Effector memory CD8-positive, alpha-beta T cell (primary cell): ENCODE data around the gene VDR.

Experiments used
- ATAC-seq: fragments of 150-1000 bp; cut with Tn5 transposase; replicated peaks from 2 replicates; pipeline ENCODE4 v1.10.0; 2021; ENCODE audit warnings: mild to moderate bottlenecking, moderate library complexity
- DNase-seq, 3 experiments: peaks; one replicate each; pipeline ENCODE4 v3.0.0; 2021
- H3K27ac Mint-ChIP-seq, 2 donors: one replicate each; pipeline ENCODE4 v1.8.0; 2022; ENCODE audit warnings: mild to moderate bottlenecking in 2 of 2, mixed read lengths in 2 of 2, moderate library complexity in 2 of 2
- H3K27me3 Mint-ChIP-seq, 2 donors: one replicate each; pipeline ENCODE4 v1.8.0; 2022; ENCODE audit warnings: mixed read lengths in 2 of 2
- H3K36me3 Mint-ChIP-seq: one replicate; pipeline ENCODE4 v1.8.0; 2022; ENCODE audit warnings: mild to moderate bottlenecking, moderate library complexity, mixed read lengths; ENCODE audit not compliant: insufficient read depth
- H3K4me1 Mint-ChIP-seq, 2 donors: one replicate each; pipeline ENCODE4 v1.8.0; 2022; ENCODE audit warnings: low read depth in 2 of 2, mixed read lengths in 2 of 2
- H3K4me3 Mint-ChIP-seq, 2 donors: one replicate each; pipeline ENCODE4 v1.8.0; 2022; ENCODE audit warnings: mild to moderate bottlenecking in 2 of 2, mixed read lengths in 2 of 2, moderate library complexity in 2 of 2
- H3K9me3 Mint-ChIP-seq, 2 donors: one replicate each; pipeline ENCODE4 v1.8.0; 2022; ENCODE audit warnings: mixed read lengths in 2 of 2

Gene VDR

GRCh38 chr12:47883663-47884195 is 21.1 kb downstream of the VDR start:
- ATAC-seq: no peak
- Mint-ChIP-seq H3K4me1 (peaks cover 5 to 22% of the 10 kb centered on the region in 2 donors), H3K27me3 (peaks cover 0 to 29% of the 10 kb centered on the region in 2 donors), H3K9me3 (no peaks in the 10 kb centered on the region), H3K27ac (no peak overlapping the region), H3K36me3 (no peaks in the 10 kb centered on the region), H3K4me3 (peak overlapping the region in 1 of 2 donors; percentile 76)
- no peak for DNase-seq

- no peak for DNase-seq
- peaks cover 5 to 20% of the 10 kb centered on the region in 2 donors for H3K4me1 Mint-ChIP-seq
Measured at GRCh38 chr12:47882781-47883546, 21.8 kb downstream of the VDR start.

GRCh38 chr12:47881826-47882427 is 22.9 kb downstream of the VDR start:
- DNase-seq (no peak), ATAC-seq (no peak)
- H3K4me3 Mint-ChIP-seq: peak overlapping the region in 1 of 2 donors; percentile 38
- peaks cover 0 to 29% of the 10 kb centered on the region in 2 donors for H3K27me3 Mint-ChIP-seq
- no peaks in the 10 kb centered on the region for H3K36me3 Mint-ChIP-seq
- H3K4me1 Mint-ChIP-seq: peaks cover 5 to 20% of the 10 kb centered on the region in 2 donors
- H3K27ac Mint-ChIP-seq: no peak overlapping the region
- no peaks in the 10 kb centered on the region for H3K9me3 Mint-ChIP-seq

More at GRCh38 chr12:47882781-47883546, 21.8 kb downstream of the VDR start:
- Mint-ChIP-seq H3K27ac (peak overlapping the region in 1 of 2 donors; percentile 88), H3K9me3 (no peaks in the 10 kb centered on the region), H3K27me3 (peaks cover 0 to 29% of the 10 kb centered on the region in 2 donors), H3K36me3 (no peaks in the 10 kb centered on the region), H3K4me3 (peak overlapping the region; percentile 51 to 76)
- ATAC-seq: no peak

- H3K36me3 Mint-ChIP-seq: no peaks in the 10 kb centered on the region
- H3K27me3 Mint-ChIP-seq: peaks cover 0 to 27% of the 10 kb centered on the region in 2 donors
- ATAC-seq (no peak), DNase-seq (no peak)
- no peak overlapping the region for H3K4me3 Mint-ChIP-seq
- H3K4me1 Mint-ChIP-seq: peaks cover 5 to 20% of the 10 kb centered on the region in 2 donors
- no peaks in the 10 kb centered on the region for H3K9me3 Mint-ChIP-seq
- H3K27ac Mint-ChIP-seq: no peak overlapping the region
Measured at GRCh38 chr12:47881051-47881450, 23.7 kb downstream of the VDR start.

DNA sequence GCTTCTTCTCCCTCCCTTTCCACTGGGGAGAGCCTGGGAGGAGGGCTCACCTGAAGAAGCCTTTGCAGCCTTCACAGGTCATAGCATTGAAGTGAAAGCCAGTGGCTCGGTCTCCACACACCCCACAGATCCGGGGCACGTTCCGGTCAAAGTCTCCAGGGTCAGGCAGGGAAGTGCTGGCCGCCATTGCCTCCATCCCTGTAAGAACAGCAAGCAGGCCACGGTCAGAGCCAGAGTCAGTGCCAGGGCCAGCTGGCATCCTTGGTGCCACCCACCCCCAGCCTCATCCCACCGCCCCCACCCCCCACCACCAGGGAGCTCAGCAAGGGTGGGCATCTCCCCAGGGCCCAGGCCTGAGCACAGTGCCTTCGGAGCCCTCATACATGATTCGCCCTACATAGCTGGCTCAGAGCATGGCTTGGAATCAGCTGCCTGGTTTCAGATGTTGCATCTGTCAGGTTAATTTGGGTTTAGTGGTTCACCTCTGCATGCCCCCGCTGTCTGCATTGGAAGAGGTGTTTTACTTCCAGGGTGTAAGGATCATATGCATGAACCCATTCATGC is 25.8 kb downstream of the VDR start:
- ATAC-seq (no peak), DNase-seq (no peak)
- Mint-ChIP-seq H3K27ac (no peak overlapping the region), H3K27me3 (peaks cover 0 to 23% of the 10 kb centered on the region in 2 donors), H3K4me1 (peaks cover 0 to 16% of the 10 kb centered on the region in 2 donors), H3K36me3 (no peaks in the 10 kb centered on the region), H3K4me3 (no peak overlapping the region), H3K9me3 (no peaks in the 10 kb centered on the region)

DNA sequence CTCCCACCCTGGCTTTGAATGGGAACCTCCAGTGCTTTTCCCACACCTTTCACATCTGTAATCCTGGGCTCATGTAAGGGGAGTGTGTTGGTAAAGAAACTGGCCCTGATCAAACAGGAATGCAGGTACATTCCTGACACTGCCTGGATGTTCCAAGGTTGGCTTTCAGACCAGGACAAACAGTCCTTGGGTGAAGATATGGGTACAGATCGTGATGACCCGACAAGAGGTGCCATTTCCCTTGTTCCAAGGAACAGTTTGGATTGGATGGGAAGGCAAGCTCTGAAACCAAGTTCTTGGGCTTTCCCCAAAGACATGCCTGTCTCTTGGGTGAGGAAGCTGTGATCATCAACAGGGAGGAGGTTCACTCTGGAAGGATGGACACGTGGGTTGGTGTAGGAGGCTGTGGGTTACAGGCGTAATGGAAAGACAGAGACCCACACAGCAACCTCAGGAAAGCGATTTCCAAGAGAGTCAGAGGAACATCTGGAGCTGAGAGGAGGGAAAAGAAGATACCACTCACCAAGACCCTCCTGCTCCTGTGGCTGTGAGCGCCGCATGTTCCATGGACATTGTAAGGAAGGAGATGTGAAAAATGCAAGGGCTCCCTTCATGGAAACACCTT is 26.4 kb downstream of the VDR start:
- H3K4me1 Mint-ChIP-seq: peaks cover 0 to 13% of the 10 kb centered on the region in 2 donors
- H3K27me3 Mint-ChIP-seq: peaks cover 0 to 23% of the 10 kb centered on the region in 2 donors
- H3K27ac Mint-ChIP-seq: no peak overlapping the region

DNA sequence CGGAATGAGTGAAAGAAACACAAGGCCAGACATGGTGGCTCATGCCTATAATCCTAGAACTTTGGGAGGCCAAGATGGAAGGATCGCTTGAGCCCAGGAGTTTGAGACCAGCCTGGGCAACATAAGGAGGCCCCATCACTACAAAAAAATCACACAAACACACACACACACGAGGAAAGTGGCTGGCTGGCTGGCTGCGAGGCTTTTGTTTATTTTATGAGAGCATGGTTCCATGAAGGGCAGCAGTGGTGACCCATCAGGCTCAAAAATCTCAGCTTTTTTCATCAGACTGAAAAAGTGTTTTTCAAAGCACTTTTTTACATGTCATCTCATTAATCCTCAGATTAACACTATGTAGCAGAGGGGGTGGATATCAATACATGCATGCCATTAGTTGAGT is 27.7 kb downstream of the VDR start:
- peaks cover 0 to 5% of the 10 kb centered on the region in 2 donors for H3K4me1 Mint-ChIP-seq
- H3K4me3 Mint-ChIP-seq: no peak overlapping the region
- ATAC-seq (no peak), DNase-seq (no peak)
- H3K9me3 Mint-ChIP-seq: no peaks in the 10 kb centered on the region
- no peak overlapping the region for H3K27ac Mint-ChIP-seq
- H3K27me3 Mint-ChIP-seq: peaks cover 0 to 12% of the 10 kb centered on the region in 2 donors
- H3K36me3 Mint-ChIP-seq: no peaks in the 10 kb centered on the region

More for the DNA sequence above, 26.4 kb downstream of the VDR start:
- Mint-ChIP-seq H3K9me3 (no peaks in the 10 kb centered on the region), H3K36me3 (no peaks in the 10 kb centered on the region), H3K4me3 (no peak overlapping the region)
- ATAC-seq (no peak), DNase-seq (no peak)

- DNase-seq: no peak
- Mint-ChIP-seq H3K36me3 (no peaks in the 10 kb centered on the region), H3K27ac (no peak overlapping the region), H3K4me1 (no peaks in the 10 kb centered on the region), H3K27me3 (peaks cover 0 to 6% of the 10 kb centered on the region in 2 donors), H3K4me3 (no peak overlapping the region), H3K9me3 (no peaks in the 10 kb centered on the region)
- ATAC-seq: no peak
Measured at GRCh38 chr12:47876440-47876960, 28.3 kb downstream of the VDR start.

GRCh38 chr12:47875746-47876439 is 28.9 kb downstream of the VDR start:
- H3K4me1 Mint-ChIP-seq: no peaks in the 10 kb centered on the region
- no peak overlapping the region for H3K4me3 Mint-ChIP-seq
- H3K27ac Mint-ChIP-seq: no peak overlapping the region
- DNase-seq: no peak
- no peaks in the 10 kb centered on the region for H3K9me3 Mint-ChIP-seq
- no peaks in the 10 kb centered on the region for H3K36me3 Mint-ChIP-seq
- no peak for ATAC-seq
- no peaks in the 10 kb centered on the region for H3K27me3 Mint-ChIP-seq

DNA sequence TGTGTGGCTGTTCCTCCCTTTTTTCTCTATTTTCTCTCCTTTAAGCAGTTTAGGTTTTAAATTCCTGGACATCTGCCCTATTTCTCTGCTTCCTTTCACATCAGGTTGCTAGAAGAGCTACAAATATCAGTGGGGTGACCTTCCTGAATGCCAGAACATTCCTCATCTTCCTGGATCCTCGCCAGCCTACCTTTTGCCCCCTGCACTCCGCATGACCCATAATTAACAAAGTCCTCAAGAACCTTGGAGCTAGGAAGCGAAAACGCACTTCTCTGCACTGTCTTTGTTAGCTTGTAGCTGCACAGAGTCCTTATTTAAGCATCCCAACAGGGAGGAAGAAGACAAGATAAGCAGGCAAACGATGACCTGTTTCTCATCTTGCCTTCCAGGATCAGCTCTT is 30.5 kb downstream of the VDR start:
- no peaks in the 10 kb centered on the region for H3K36me3 Mint-ChIP-seq
- no peaks in the 10 kb centered on the region for H3K27me3 Mint-ChIP-seq
- no peaks in the 10 kb centered on the region for H3K4me1 Mint-ChIP-seq
- DNase-seq: no peak
- H3K4me3 Mint-ChIP-seq: no peak overlapping the region
- no peak for ATAC-seq
- H3K27ac Mint-ChIP-seq: no peak overlapping the region
- H3K9me3 Mint-ChIP-seq: no peaks in the 10 kb centered on the region

DNA sequence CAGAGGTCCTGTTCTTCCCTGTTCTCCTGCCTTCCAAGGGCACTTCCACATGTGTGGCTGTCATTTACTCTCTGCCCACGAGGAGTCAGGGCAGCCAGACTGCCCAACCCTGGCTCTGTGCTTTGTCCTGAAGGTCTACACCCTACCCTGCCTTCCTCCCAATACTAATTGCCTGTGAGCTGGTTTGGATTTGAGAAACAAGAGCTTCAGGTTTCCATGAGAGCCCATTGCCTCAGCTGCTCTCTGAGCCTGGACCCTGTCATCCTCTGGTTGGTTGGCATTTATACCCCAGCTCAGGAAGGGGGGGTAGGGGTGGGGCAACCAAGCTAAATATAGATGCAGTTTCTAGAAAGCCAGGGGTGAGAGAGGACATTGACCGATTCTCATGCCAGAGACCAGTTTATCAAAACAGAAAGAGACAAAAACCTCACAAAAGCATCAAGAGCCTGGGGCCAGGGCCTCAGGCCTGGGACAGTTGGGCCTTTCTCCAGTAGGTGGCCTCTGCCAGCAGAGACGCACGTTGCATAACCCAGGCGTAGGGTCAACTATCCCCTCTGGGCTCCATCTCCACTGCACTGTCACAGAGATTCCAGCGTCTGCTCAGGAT is 34.5 kb downstream of the VDR start:
- no peaks in the 10 kb centered on the region for H3K27me3 Mint-ChIP-seq
- no peaks in the 10 kb centered on the region for H3K9me3 Mint-ChIP-seq
- no peak for ATAC-seq
- H3K36me3 Mint-ChIP-seq: no peaks in the 10 kb centered on the region
- no peaks in the 10 kb centered on the region for H3K4me1 Mint-ChIP-seq
- H3K27ac Mint-ChIP-seq: no peak overlapping the region
- no peak overlapping the region for H3K4me3 Mint-ChIP-seq
- DNase-seq: no peak

DNA sequence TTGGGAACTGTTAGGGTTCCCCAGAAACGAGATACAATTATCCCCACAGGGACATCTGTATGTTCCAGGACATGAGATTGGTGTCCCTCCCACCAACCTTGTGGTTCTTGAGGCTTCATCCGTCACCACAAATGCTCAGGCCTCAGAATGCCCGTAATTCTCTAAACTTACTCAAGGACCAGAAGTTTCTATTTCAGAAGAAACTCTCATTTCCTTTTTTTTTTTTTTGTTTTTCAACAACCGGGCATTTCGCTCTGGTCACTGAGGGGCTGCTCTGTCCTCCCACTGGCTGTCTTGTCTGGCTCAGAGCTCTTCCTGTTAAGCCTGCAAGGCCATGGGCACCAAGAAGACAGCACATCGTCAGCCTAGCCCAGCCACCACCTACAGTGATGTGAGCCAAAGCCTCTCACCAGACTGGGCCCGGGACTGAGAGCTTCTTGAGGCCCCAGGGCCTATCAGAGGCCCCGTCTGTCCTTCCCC is 36.2 kb downstream of the VDR start:
- H3K36me3 Mint-ChIP-seq: peaks cover 4% of the 10 kb centered on the region
- DNase-seq: no peak

More for the DNA sequence above, 36.2 kb downstream of the VDR start:
- Mint-ChIP-seq H3K9me3 (no peaks in the 10 kb centered on the region), H3K4me3 (no peak overlapping the region), H3K27me3 (no peaks in the 10 kb centered on the region), H3K4me1 (no peaks in the 10 kb centered on the region), H3K27ac (no peak overlapping the region)
- no peak for ATAC-seq
